GM12878 (cell line): ENCODE data around the gene C1RL. TPM values are rescaled to one million over a fixed set of nuclear protein-coding genes. Genes with fewer than 3 reads are reported as not detected.

Experiments
- ATF7 ChIP-seq: fragments of 450-650 bp; IDR thresholded peaks from 2 replicates; pipeline ENCODE4 v1.6.1; 2016; ENCODE audit warnings: low read depth, mild to moderate bottlenecking
- BCL3 ChIP-seq: IDR thresholded peaks from 2 replicates; pipeline ENCODE4 v1.6.1; 2011; ENCODE audit warnings: borderline replicate concordance, low read depth, mild to moderate bottlenecking, moderate library complexity, low read length; ENCODE audit not compliant: insufficient read depth, poor library complexity, severe bottlenecking
- CHD1 ChIP-seq: IDR thresholded peaks from 2 replicates; pipeline ENCODE4 v1.6.1; 2012; ENCODE audit warnings: low read depth, low read length, improper control_type of control experiment
- FOXK2 ChIP-seq: fragments of 450-650 bp; IDR thresholded peaks from 2 replicates; pipeline ENCODE4 v1.6.1; 2017; ENCODE audit warnings: mild to moderate bottlenecking, moderate library complexity
- HDAC2 ChIP-seq: fragments of 200-600 bp; sonication (generic); IDR thresholded peaks from 2 replicates; pipeline ENCODE4 v1.6.1; 2017
- HDAC6 ChIP-seq: fragments of 200-600 bp; sonication (generic); IDR thresholded peaks from one replicate; pipeline ENCODE4 v1.8.0; 2017; ENCODE audit warnings: antibody characterized with exemption; ENCODE audit not compliant: unreplicated experiment
- IKZF2 ChIP-seq, 2 experiments: fragments of 450-650 bp; IDR thresholded peaks; 2 replicates each; pipeline ENCODE4 v1.6.1; 2017; ENCODE audit warnings: mild to moderate bottlenecking in 2 of 2, moderate library complexity in 2 of 2
- KAT2A ChIP-seq: conservative IDR thresholded peaks from 2 replicates; pipeline ENCODE4 v1.6.1; 2011; ENCODE audit warnings: low read depth, low read length; ENCODE audit not compliant: control insufficient read depth
- PAX5 ChIP-seq: IDR thresholded peaks from 2 replicates; pipeline ENCODE4 v1.6.1; 2011; ENCODE audit warnings: low read depth, low read length, borderline replicate concordance
- POLR2A ChIP-seq: IDR thresholded peaks from 2 replicates; pipeline ENCODE4 v1.6.1; 2011; ENCODE audit warnings: low read depth, mild to moderate bottlenecking, low read length
- RAD21 ChIP-seq: IDR thresholded peaks from 2 replicates; pipeline ENCODE4 v1.6.1; 2011; ENCODE audit warnings: mild to moderate bottlenecking, low read depth, low read length, moderate library complexity; ENCODE audit not compliant: insufficient read depth
- RB1 ChIP-seq: fragments of 450-650 bp; formaldehyde crosslinking; IDR thresholded peaks from 2 replicates; pipeline ENCODE4 v1.6.1; 2017; ENCODE audit warnings: mild to moderate bottlenecking, borderline replicate concordance
- RUNX3 ChIP-seq: IDR thresholded peaks from 2 replicates; pipeline ENCODE4 v1.6.1; 2012; ENCODE audit warnings: low read length, inconsistent platforms
- SMAD1 ChIP-seq: fragments of 450-650 bp; IDR thresholded peaks from 2 replicates; pipeline ENCODE4 v1.6.1; 2018; ENCODE audit warnings: mild to moderate bottlenecking, low read depth; ENCODE audit not compliant: partially characterized antibody
- TARDBP ChIP-seq: IDR thresholded peaks from 2 replicates; pipeline ENCODE4 v1.6.1; 2016; ENCODE audit warnings: borderline replicate concordance
- TBL1XR1 ChIP-seq: IDR thresholded peaks from 2 replicates; pipeline ENCODE4 v1.6.1; 2012; ENCODE audit warnings: low read depth, low read length, improper control_type of control experiment
- TCF12 ChIP-seq: IDR thresholded peaks from 2 replicates; pipeline ENCODE4 v1.6.1; 2011; ENCODE audit warnings: low read depth, mild to moderate bottlenecking, low read length
- WRNIP1 ChIP-seq: IDR thresholded peaks from 2 replicates; pipeline ENCODE4 v1.6.1; 2011; ENCODE audit warnings: low read depth, low read length, improper control_type of control experiment, borderline replicate concordance
- ZNF274 ChIP-seq: IDR thresholded peaks from one replicate; pipeline ENCODE4 v1.8.0; 2011; ENCODE audit not compliant: insufficient read length, insufficient read depth
- polyA plus RNA-seq, 11 experiments: library from polyadenylated mRNA; depleted of rRNA in 4 of 11; unstranded in 6 of 11; stranded (reverse) in 5 of 11; fragments of >200 nt; fragmentation: Nextera tagmentation in 4 of 11; fragmentation: Illumina TruSeq in 1 of 11; extraction: Ambion mirVana in 4 of 11; extraction: Trizol in 1 of 11; gene quantifications; 1 replicate in 1 of 11; 2 replicates in 10 of 11; pipeline versions ENCODE4 v1.2.1 to v1.2.3, GENCODE V29; 2011 to 2016; ENCODE audit warnings: inconsistent platforms in 2 of 11, missing spikeins in 2 of 11, low read depth in 1 of 11
- total RNA-seq, 4 experiments: library from RNA; depleted of rRNA in 3 of 4; stranded (reverse); fragments of >200 nt in 3 of 4; fragmentation: Illumina TruSeq in 1 of 4; extraction: Trizol in 1 of 4; gene quantifications; 2 replicates each; pipeline versions ENCODE4 v1.2.1 to v1.2.3, GENCODE V29; 2013 to 2021
- TF ChIP-seq, protein P1 (sequence below): IDR thresholded peaks from 2 replicates; pipeline ENCODE4 v1.6.1; 2012; ENCODE audit warnings: low read depth, low read length, improper control_type of control experiment
- TF ChIP-seq, protein P2 (sequence below): IDR thresholded peaks from 2 replicates; pipeline ENCODE4 v1.6.1; 2011; ENCODE audit warnings: low read depth, low read length, improper control_type of control experiment, borderline replicate concordance
- TF ChIP-seq, protein P3 (sequence below): fragments of 450-650 bp; IDR thresholded peaks from 2 replicates; pipeline ENCODE4 v1.6.1; 2017; ENCODE audit warnings: mild to moderate bottlenecking, moderate library complexity
- TF ChIP-seq, protein P4 (sequence below): fragments of 450-650 bp; conservative IDR thresholded peaks from 2 replicates; pipeline ENCODE4 v1.6.1; 2017; ENCODE audit warnings: mild to moderate bottlenecking, moderate library complexity

C1RL gene
- total and polyA plus RNA-seq, 10 of the 15 experiments (the other 5 are each of a cell fraction or from before 2014, with no cell fraction given): 1.3 to 12.8 (median 8.1) TPM

DNA sequence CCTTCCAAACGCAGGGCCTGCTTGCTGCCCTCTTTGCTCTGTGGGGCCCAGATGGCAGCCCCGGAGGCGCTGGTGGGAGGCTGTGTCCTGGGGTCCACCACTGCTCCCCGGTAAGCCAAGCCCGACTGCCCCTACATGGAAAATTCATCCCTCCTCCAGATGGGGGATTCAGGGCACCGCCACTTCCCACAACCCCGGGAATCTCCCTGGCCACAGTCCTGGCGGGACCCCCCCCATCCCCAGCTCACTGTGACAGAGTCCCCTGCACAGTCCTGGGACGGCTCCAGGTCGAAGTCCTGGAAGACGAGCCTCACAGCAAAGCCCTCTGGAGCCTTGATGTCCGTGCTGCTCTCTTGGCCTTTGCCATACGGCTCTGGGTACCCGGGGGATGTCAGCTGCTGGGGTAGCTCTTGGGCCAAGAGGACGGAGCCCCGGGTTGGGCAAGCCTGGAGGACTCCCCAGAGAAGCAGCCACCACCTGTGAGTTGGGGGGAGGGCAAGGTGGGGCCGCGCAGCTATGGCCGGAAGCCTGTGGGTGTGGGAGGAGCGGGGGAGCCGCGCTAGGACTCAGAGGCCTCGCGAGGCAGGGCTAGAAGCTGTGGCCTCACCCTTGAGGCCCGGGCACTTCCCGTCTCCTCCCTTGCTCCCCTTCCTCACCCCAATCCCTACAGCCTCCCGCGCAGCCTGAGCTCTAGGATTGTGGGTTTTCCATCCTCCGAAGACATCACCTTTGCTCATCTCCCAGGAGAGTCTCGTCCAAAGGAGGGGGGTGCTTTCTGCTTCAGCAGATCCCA, 815 bp downstream of the C1RL start (continued):
- TF ChIP-seq RB1 (no peak), CHD1 (no peak), TBL1XR1 (no peak), WRNIP1 (0 out of 2 replicates have a peak, but pooled peaks have one; percentile 46), HDAC6 (no peak), POLR2A (peak; percentile 97), ZNF274 (no peak), IKZF2 (IDR thresholded peaks at IDR 0.05) (peak; percentile 49 to 66; a peak in 3 of 4 replicates), PAX5 (peak; percentile 61; the same call in 1 of the 2 replicates), ATF7 (peak; percentile 57), BCL3 (no peak), RUNX3 (peak; percentile 76), HDAC2 (no peak), TCF12 (peak; percentile 90), RAD21 (no peak), FOXK2 (no peak), SMAD1 (peak; percentile 65), KAT2A (no peak), TARDBP (no peak)
- TF ChIP-seq, protein P1, sequence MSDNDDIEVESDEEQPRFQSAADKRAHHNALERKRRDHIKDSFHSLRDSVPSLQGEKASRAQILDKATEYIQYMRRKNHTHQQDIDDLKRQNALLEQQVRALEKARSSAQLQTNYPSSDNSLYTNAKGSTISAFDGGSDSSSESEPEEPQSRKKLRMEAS: peak; percentile 43; the same call in 1 of the 2 replicates
- TF ChIP-seq, protein P2, sequence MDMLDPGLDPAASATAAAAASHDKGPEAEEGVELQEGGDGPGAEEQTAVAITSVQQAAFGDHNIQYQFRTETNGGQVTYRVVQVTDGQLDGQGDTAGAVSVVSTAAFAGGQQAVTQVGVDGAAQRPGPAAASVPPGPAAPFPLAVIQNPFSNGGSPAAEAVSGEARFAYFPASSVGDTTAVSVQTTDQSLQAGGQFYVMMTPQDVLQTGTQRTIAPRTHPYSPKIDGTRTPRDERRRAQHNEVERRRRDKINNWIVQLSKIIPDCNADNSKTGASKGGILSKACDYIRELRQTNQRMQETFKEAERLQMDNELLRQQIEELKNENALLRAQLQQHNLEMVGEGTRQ: no peak
- TF ChIP-seq, protein P3, sequence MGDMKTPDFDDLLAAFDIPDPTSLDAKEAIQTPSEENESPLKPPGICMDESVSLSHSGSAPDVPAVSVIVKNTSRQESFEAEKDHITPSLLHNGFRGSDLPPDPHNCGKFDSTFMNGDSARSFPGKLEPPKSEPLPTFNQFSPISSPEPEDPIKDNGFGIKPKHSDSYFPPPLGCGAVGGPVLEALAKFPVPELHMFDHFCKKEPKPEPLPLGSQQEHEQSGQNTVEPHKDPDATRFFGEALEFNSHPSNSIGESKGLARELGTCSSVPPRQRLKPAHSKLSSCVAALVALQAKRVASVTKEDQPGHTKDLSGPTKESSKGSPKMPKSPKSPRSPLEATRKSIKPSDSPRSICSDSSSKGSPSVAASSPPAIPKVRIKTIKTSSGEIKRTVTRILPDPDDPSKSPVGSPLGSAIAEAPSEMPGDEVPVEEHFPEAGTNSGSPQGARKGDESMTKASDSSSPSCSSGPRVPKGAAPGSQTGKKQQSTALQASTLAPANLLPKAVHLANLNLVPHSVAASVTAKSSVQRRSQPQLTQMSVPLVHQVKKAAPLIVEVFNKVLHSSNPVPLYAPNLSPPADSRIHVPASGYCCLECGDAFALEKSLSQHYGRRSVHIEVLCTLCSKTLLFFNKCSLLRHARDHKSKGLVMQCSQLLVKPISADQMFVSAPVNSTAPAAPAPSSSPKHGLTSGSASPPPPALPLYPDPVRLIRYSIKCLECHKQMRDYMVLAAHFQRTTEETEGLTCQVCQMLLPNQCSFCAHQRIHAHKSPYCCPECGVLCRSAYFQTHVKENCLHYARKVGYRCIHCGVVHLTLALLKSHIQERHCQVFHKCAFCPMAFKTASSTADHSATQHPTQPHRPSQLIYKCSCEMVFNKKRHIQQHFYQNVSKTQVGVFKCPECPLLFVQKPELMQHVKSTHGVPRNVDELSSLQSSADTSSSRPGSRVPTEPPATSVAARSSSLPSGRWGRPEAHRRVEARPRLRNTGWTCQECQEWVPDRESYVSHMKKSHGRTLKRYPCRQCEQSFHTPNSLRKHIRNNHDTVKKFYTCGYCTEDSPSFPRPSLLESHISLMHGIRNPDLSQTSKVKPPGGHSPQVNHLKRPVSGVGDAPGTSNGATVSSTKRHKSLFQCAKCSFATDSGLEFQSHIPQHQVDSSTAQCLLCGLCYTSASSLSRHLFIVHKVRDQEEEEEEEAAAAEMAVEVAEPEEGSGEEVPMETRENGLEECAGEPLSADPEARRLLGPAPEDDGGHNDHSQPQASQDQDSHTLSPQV: no peak
- TF ChIP-seq, protein P4, sequence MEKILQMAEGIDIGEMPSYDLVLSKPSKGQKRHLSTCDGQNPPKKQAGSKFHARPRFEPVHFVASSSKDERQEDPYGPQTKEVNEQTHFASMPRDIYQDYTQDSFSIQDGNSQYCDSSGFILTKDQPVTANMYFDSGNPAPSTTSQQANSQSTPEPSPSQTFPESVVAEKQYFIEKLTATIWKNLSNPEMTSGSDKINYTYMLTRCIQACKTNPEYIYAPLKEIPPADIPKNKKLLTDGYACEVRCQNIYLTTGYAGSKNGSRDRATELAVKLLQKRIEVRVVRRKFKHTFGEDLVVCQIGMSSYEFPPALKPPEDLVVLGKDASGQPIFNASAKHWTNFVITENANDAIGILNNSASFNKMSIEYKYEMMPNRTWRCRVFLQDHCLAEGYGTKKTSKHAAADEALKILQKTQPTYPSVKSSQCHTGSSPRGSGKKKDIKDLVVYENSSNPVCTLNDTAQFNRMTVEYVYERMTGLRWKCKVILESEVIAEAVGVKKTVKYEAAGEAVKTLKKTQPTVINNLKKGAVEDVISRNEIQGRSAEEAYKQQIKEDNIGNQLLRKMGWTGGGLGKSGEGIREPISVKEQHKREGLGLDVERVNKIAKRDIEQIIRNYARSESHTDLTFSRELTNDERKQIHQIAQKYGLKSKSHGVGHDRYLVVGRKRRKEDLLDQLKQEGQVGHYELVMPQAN: peak; percentile 69
